ENCODE measurements around the gene SRMS. TPM values are rescaled to one million over a fixed set of nuclear protein-coding genes. Genes with fewer than 3 reads are reported as not detected.
A peak's percentile ranks its signal among the peaks of the same experiment; 100 is the strongest.

SRMS gene
- total and polyA plus RNA-seq, 2 of the 13 experiments (the other 11 are each of a cell fraction or from before 2014, with no cell fraction given), result not detected

DNA sequence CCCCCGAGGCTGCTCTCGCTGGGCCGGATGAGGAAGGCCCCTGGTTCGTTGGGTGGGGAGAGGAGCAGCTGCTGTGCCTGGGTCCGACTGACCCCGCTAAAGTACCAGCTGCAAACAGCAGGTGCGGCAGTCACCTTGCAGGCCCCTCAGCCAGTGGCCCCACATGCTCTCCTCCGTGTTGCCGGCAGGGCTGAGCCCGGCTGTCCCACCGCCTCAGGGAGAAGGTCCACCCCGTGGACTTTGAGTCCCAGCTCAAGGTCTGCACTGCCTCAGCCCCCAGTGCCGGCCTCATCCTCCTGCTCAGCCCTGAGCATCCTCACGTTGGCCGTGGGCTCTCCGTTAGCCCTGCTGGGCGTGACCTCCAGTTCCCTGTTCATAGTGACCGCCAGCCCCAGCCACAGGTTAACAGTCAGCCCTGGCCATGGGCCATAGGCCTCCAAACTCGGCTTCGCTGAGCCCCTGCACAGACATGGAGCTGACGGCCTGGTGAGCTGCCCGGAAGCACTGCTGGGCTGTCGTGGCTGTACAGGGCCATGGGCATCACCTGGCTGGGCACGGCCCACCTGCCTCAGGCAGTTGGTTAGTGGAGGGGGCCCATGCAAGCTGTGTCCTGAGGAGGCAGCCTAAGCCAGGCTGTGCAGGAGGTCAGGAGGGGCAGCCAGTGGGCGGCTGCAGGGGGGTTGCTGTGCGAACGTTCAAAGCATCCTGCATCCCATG lies 3.1 kb downstream of the SRMS start (continued):
- TF ChIP-seq, protein P1, sequence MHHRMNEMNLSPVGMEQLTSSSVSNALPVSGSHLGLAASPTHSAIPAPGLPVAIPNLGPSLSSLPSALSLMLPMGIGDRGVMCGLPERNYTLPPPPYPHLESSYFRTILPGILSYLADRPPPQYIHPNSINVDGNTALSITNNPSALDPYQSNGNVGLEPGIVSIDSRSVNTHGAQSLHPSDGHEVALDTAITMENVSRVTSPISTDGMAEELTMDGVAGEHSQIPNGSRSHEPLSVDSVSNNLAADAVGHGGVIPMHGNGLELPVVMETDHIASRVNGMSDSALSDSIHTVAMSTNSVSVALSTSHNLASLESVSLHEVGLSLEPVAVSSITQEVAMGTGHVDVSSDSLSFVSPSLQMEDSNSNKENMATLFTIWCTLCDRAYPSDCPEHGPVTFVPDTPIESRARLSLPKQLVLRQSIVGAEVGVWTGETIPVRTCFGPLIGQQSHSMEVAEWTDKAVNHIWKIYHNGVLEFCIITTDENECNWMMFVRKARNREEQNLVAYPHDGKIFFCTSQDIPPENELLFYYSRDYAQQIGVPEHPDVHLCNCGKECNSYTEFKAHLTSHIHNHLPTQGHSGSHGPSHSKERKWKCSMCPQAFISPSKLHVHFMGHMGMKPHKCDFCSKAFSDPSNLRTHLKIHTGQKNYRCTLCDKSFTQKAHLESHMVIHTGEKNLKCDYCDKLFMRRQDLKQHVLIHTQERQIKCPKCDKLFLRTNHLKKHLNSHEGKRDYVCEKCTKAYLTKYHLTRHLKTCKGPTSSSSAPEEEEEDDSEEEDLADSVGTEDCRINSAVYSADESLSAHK (CRISPR knock-in tag; IDR thresholded peaks at IDR 0.05; ENCODE audit: borderline replicate concordance), result no peak
- no peak for TF ChIP-seq GABPA (IDR thresholded peaks at IDR 0.05; ENCODE audit: low read depth, low read length)
- no peak for TF ChIP-seq GABPA (CRISPR knock-in tag; IDR thresholded peaks at IDR 0.05; ENCODE audit: low read depth)
- peak; percentile 56; the same call in 1 of the 2 replicates for TF ChIP-seq SAFB2 (CRISPR knock-in tag; IDR thresholded peaks at IDR 0.05; ENCODE audit: borderline replicate concordance, low read depth)
- no peak for TF ChIP-seq ZNF138 (CRISPR knock-in tag; IDR thresholded peaks at IDR 0.05; ENCODE audit: low read depth)
- TF ChIP-seq, protein P2, sequence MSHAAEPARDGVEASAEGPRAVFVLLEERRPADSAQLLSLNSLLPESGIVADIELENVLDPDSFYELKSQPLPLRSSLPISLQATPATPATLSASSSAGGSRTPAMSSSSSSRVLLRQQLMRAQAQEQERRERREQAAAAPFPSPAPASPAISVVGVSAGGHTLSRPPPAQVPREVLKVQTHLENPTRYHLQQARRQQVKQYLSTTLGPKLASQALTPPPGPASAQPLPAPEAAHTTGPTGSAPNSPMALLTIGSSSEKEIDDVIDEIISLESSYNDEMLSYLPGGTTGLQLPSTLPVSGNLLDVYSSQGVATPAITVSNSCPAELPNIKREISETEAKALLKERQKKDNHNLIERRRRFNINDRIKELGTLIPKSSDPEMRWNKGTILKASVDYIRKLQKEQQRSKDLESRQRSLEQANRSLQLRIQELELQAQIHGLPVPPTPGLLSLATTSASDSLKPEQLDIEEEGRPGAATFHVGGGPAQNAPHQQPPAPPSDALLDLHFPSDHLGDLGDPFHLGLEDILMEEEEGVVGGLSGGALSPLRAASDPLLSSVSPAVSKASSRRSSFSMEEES (CRISPR knock-in tag; IDR thresholded peaks at IDR 0.05), result peak; percentile 20; the same call in 1 of the 2 replicates
- 0 out of 2 replicates have a peak, but pooled peaks have one; percentile 65 for TF ChIP-seq ZNF543 (CRISPR knock-in tag; IDR thresholded peaks at IDR 0.05)
- TF ChIP-seq NCOR1 (IDR thresholded peaks at IDR 0.05; ENCODE audit: borderline replicate concordance, low read length), result peak; percentile 94
- TF ChIP-seq ZNF333 (CRISPR knock-in tag; IDR thresholded peaks at IDR 0.05; ENCODE audit: borderline replicate concordance), result peak; percentile 27; the same call in 1 of the 2 replicates
- no peak for TF ChIP-seq KLF9 (CRISPR knock-in tag; IDR thresholded peaks at IDR 0.05; ENCODE audit: low read depth)
- 0 out of 2 replicates have a peak, but pooled peaks have one; percentile 55 for TF ChIP-seq ZNF556 (CRISPR knock-in tag; IDR thresholded peaks at IDR 0.05; ENCODE audit: borderline replicate concordance)
- no peak for TF ChIP-seq SP1 (IDR thresholded peaks at IDR 0.05)
- 0 out of 2 replicates have a peak, but pooled peaks have one; percentile 32 for TF ChIP-seq SP1 (CRISPR knock-in tag; IDR thresholded peaks at IDR 0.05)
- peak; percentile 45; the same call in 1 of the 2 replicates for TF ChIP-seq MTF2 (CRISPR knock-in tag; IDR thresholded peaks at IDR 0.05; ENCODE audit: borderline replicate concordance)
- no peak for TF ChIP-seq ZSCAN31 (CRISPR knock-in tag; IDR thresholded peaks at IDR 0.05; ENCODE audit: low read depth)
- TF ChIP-seq TBX3 (IDR thresholded peaks at IDR 0.05; ENCODE audit: borderline replicate concordance), result peak; percentile 11; the same call in 1 of the 2 replicates
- TF ChIP-seq, protein P3, sequence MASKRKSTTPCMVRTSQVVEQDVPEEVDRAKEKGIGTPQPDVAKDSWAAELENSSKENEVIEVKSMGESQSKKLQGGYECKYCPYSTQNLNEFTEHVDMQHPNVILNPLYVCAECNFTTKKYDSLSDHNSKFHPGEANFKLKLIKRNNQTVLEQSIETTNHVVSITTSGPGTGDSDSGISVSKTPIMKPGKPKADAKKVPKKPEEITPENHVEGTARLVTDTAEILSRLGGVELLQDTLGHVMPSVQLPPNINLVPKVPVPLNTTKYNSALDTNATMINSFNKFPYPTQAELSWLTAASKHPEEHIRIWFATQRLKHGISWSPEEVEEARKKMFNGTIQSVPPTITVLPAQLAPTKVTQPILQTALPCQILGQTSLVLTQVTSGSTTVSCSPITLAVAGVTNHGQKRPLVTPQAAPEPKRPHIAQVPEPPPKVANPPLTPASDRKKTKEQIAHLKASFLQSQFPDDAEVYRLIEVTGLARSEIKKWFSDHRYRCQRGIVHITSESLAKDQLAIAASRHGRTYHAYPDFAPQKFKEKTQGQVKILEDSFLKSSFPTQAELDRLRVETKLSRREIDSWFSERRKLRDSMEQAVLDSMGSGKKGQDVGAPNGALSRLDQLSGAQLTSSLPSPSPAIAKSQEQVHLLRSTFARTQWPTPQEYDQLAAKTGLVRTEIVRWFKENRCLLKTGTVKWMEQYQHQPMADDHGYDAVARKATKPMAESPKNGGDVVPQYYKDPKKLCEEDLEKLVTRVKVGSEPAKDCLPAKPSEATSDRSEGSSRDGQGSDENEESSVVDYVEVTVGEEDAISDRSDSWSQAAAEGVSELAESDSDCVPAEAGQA (IDR thresholded peaks at IDR 0.05; ENCODE audit: low read depth), result peak; percentile 68; the same call in 1 of the 2 replicates
- TF ChIP-seq, protein P3 (CRISPR knock-in tag; IDR thresholded peaks at IDR 0.05; ENCODE audit: borderline replicate concordance), result no peak
- TF ChIP-seq, protein P4, sequence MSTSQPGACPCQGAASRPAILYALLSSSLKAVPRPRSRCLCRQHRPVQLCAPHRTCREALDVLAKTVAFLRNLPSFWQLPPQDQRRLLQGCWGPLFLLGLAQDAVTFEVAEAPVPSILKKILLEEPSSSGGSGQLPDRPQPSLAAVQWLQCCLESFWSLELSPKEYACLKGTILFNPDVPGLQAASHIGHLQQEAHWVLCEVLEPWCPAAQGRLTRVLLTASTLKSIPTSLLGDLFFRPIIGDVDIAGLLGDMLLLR (CRISPR knock-in tag; IDR thresholded peaks at IDR 0.05), result no peak
